ENCODE data around the gene ZNF445.
"Not testable (repeated sequence)": the region's sequence is repeated elsewhere in the genome, so short reads cannot be mapped to it uniquely, and the experiment has no call there.

ZNF445 gene

DNA sequence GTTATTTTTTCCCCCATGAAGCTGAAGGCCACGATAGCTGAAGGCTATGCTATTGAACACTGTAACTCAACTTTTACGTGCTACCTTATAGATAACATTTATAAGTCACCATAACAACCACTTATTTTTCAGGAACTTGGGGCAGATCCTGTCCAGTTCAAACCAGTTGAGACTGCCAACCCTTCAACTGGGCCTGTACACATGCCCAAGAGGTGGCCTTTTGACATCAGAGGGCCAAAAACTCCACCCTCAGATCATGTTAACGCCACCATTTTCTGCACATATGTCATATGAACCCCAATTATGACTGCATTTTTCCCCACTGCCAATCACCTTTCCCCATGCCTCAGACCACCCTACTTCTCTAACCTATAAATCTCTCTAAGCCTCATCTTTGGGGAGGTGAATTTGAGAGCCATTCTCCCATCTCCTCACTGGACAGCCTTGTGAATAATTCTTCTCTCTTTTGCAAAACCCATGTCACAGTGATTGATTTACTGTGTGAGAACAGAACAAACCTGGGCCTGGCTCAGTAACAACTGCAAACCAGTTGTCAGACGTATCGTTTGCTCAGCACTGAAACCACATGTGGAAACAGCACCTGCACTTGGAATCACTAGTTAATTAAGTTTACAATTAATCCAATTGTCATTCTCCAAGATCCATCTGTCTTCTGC, 42.5 kb downstream of the ZNF445 start:
- no peak for DNase-seq (ENCODE audit: low read depth)

DNA sequence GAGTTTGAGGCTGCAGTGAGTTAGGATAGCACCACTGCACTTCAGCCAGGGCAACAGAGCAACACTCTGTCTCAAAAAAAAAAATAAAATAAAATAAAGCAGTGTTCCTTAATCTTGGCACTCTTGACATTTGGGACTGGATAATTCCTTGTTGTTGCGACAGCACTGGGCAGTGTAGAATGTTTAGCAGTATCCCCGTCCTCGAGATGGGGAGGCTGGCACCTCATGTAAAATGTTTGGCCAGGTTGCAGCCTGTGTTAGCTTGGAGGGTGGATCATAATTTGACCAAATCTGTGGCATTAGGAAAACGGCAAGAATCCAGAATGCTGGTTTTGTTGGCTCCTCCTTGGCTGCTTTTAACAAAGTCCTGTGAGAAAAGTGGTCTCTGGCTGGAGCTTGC, 47.0 kb downstream of the ZNF445 start:
- DNase-seq (ENCODE audit: low read depth) = no peak

DNA sequence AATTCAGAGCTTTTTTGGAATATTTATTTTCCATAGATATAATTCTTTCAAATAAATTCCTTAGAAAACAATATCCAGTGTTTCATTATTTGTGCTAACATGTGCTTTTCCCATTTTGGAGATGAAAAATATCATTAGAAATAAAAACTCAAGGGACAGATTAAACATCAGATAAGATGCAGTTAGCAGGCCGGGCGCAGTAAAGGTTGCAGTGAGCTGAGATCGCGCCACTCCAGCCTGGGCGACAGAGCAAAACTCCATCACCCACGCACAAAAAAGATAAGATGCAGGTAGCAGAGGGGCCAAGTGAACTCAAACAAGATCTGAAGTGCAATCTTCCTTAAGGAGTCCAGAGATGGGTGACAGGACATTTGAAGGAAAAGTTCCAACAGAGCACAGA, 48.0 kb downstream of the ZNF445 start:
- DNase-seq (ENCODE audit: low read depth) = no peak

DNA sequence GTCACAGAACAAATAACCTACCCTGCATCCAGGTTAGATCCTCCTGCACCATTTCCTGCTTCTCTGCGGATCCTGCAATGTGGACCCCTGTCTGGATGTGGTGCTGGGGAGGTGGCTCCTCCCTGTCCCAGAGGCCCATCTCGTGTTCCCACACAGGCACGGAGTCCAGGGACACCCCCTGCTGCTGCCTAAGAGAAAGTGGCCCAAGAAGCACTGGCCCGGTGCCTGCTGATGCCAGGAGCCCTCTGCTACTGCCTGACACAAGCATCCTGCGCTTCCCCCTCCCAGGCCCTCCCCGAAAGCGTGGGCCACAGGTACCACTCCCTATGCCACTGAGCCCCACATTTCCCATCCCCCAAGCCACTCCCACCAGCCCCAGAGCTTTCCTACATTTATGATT, 48.6 kb downstream of the ZNF445 start:
- DNase-seq (ENCODE audit: low read depth) = no peak

DNA sequence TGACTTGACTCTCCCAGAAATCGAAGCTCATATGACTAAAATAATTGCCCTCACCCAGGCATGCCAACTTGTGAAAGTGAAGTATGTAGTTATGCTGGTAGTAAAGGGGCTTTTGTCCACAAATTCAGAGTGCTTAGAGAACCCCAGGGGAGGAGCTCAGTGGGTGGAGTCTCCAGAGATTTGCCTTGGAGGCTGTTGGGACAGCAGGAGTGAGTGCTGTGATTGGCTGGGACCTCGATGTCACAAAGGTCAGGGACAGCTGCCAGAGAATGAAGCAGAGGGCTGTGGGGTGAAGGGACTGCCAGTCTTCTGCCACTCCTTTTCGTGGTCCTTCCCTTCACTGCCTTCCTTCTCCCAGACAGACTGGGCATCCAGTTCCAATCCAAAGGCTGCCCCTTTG, 49.8 kb downstream of the ZNF445 start:
- no peak for DNase-seq (ENCODE audit: low read depth)

DNA sequence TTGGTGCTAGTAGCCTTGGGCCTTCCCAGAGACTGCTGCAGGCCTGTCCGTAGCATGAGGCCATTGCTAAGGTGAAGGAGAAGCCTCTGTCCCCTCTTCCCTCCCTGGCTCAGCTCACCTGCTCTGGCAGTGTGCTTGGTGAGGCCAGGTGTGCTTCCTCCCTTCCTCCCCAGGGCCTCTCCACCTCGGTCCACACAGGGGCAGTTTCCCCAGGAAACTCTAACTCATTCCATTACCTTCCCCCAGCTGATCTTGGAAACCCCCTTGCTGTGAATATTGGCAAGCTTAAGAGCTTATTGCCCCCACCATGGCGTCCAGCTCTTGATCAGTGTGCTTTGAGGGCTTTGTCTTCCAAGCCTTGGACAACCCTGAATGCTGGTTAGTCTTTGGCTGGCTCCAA, 52.7 kb downstream of the ZNF445 start:
- no peak for DNase-seq (ENCODE audit: low read depth)

DNA sequence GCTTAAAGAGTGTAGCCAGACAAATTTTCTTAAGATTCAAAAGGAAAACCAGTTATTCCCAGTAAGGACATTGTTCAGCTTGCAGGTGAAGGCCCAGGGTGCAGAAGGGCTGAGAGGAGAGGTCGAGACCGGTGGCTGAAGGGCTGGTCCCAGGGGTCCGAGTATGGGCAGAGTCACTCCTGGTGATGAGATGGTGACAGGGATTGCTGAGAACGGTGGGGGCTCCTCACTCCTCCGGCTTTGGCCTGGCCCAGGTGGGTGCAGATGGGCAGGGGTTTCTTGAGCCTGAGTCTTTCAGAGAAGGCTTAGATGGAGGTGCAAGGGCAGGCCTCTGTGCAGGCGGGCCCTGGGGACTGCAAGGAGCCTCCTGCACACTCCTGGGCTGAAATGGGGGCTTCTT, 56.2 kb downstream of the ZNF445 start:
- no peak for DNase-seq (ENCODE audit: low read depth)

DNA sequence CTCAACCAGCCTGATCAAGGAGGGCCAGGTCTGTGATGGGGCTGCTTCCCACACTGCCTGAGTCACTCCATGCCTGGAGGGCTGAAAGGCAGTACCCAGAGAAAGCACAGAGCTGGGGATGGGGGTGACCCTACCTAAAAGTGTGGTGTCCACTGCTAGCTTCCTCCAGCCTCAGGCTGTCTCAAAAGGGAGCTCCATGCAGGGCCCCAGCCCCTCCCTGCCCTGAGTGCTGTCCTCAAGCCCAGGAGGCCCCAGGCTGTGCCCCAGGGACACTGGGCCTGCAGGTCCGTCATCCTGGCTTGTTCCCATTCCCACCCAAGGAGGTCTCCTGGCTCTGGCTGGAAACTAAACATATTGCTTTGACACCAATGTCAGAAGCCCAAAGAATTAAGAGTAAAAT, 56.8 kb downstream of the ZNF445 start:
- no peak for DNase-seq (ENCODE audit: low read depth)

DNA sequence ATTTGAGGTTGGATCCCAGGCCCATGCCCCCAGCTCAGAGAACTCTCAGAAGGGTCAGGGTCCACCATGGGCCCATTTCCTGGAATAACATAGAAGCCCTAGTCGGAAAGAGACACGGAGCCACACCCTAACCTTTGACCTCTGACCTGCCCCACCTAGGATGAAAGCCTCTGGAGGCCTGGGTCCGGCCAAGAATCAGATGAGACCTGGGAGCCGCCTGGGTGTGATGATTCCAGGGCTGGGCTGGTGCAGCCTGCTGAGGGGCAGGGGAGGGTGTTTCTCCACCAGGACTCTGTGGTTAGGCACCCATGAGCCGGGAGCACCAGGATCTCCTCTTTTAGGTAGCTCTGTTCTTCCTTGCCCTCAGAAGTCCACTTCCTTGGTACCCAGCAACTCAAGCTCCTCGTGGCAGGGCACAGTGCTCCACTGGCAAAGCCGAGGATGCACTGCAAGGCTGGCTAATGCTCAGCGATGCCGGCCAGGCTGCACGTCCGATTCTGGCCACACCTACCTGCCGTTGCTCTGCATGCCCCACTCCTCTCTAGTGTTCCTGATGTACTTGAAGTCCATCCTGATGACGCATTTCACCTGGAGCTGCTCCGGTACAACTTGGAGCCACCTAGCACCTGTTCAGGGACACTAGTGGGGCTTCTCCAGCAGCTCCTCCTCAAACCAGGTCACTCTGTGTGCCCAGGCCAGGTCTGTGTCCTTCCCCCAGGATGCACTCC, 57.4 kb downstream of the ZNF445 start:
- DNase-seq (ENCODE audit: low read depth) = no peak

DNA sequence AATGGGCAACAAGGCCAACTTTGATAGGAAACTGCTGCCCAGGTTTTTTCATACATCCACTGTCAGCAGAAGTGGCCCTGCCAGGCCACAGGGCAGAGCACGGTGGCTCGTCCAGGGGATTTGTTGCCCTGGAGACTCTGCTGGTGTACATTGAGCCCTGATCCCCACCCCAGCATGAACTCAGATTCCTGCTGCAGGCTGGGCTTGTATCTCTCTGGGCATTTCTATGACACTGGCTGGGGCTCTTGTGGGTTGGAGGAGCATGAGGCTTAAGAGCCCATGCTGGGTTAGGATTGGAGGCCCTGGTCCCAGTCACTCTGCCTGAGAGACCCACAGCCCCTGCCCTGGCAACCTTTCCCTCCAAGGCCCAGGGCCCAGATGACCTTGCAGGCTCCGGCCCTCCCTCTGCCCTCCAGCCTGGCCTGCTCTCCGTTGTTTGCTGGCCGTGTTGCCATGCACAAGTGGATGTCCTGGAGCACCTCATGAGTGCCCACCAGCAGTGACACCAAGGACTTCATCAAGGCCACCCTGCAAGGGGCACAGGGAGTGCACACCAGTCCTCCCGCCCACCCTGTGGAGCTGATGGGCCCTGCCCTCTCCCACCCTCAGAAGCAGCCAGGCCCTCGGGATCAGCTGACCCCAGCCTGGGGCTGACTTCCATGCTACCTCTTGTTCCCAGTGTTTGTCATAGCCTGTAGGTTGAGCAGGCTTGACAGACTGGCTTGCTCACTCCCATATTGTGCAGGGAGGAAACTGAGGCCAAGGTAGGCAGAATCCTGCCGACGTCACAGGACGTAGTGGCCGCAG, 58.2 kb downstream of the ZNF445 start:
- DNase-seq (ENCODE audit: low read depth) = no peak

DNA sequence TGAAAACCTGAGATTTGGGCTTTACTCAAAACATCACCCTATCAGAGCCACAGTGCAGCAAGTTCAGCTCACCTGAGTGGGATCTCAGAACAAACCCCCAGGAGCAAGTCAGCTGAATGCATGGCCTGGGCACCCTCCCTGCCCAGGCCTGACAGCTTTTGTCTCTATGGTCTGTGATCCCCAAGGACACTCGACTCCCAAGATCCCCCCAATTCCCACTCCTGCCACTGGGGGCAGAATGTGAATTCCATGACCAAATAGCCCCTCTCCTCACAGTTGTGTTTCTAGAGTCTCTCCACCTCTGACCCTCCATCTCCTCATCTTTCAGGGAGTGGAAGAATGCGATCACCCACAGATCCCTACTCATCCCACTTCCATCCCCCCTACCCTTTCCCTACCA, 58.9 kb downstream of the ZNF445 start:
- DNase-seq (ENCODE audit: low read depth) = no peak

DNA sequence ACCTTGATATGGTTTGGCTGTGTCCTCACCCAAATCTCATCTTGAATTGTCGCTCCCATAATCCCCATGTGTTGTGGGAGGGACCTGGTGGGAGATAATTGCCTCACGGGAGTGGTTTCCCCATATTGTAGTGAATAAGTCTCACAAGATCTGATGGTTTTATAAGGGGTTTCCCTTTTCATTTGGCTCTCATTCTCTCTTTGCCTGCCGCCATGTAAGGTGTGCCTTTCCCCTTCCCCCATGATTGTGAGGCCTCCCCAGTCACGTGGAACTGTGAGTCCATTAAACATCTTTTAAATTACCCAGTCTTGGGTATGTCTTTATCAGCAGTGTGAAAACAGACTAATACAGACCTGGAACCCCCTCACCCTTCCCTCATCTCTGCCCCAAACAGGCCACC, 59.4 kb downstream of the ZNF445 start:
- DNase-seq (ENCODE audit: low read depth) = not testable (repeated sequence)

DNA sequence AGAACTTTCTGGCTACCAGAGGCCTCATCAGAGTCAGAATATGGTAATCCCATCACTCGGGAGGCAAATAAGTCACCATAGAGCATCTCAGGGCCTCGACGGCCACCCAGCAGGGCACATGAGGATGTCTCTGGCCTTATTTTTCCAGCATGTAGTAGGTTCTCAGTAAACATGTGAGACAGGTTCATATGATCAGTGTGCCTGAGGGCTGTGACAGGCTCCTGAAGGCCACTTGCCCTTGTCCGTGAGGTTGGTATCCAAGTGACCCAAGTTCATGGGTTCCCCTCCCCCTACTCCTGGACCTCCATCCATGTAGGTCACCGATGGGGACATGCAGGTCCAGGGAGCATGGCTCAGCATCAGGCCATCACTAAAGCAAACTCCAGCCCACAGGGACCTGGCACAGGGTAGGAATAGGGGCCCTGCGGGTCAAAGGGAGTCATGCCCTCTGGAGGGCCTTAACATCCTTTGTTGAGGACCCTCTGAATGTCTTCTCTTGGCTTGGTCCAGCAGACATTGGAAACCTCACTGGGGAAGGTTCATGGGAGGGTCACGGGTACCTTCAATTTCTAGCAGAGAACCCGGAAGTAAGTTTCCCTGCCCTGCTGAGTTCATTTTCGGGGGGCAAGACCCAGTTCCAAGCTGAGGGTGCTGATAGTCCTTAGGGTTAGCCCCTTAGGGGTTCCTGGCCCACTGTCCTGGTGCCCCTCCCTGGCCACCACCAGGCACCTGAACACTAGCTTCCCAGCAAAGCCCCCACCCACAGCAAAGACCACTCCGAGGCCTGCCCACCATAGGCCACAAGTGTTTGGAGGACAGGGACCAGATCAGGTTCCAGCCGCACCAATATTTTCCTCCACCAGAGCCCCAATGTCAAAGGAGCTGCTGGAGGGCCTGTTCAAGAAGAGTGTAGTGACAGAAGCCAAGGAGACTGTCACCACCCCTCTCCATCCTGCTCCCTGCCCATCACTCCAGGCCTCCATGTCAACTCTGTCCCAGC, 61.1 kb downstream of the ZNF445 start:
- DNase-seq (ENCODE audit: low read depth) = no peak

DNA sequence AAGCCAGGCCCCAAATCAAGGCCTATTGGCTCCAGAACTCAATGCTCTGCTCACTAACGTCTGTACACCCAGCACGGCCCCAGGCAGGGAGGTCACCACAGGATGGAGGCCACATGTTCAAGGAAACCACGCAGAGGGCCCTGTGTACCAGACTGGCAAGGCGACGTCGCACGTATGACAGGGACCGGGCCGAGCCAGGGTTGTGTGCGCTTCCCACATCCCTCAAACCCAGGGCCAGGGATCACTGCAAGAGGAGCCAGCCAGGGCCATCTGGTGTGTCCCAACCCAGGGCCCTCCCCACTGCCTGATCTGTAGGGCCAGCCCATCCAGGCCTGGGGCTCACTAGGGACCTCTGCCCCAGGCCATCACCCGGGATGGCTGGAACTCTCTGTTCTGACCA, 62.0 kb downstream of the ZNF445 start:
- DNase-seq (ENCODE audit: low read depth) = no peak

DNA sequence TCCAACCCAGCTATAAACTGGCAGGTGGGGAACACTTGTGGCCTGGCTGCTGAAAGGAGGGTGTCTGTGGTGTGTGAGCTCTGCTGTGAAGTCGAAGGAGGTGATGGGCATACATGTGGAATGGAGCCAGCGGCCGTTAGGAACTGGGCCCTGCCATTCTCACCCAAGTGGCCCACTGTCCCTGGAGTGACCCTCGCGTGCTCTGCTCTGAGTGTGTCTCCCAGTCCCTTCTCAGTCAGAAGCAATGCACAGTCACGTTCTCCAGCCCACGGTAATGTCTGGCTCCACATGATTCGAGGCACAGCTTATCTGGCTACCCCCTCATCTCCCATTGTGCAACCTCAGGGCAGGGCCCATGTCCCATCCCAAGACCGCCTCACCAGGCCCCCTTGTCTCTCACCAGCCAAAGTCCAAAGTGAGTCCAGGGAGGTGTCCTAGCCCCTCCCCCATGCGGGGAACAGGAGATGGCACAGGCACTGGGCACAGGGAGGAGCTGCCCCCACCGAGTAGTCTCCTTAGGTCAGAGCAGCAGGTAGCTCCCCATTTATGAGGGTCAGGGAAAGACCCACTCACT, 62.9 kb downstream of the ZNF445 start:
- no peak for DNase-seq (ENCODE audit: low read depth)

DNA sequence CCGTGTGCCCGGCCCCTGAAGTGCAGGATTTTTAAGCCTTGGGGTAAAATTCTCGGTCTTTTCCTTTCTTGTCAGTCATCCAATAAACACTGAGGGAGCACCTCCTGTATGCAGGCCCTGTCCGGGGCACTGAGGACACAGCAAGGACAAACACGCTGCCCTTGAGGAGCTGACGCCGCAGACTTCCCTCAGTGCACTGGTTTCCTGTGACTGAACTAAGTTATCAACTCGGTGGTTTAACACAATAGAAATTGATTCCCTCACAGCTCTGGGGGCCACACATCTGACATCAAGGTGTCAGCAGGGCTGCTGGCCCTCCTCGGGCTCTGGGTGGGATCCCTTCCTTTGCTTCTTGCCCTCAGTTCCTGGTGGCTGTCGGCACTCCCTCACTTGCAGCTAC, 65.1 kb downstream of the ZNF445 start:
- no peak for DNase-seq (ENCODE audit: low read depth)

DNA sequence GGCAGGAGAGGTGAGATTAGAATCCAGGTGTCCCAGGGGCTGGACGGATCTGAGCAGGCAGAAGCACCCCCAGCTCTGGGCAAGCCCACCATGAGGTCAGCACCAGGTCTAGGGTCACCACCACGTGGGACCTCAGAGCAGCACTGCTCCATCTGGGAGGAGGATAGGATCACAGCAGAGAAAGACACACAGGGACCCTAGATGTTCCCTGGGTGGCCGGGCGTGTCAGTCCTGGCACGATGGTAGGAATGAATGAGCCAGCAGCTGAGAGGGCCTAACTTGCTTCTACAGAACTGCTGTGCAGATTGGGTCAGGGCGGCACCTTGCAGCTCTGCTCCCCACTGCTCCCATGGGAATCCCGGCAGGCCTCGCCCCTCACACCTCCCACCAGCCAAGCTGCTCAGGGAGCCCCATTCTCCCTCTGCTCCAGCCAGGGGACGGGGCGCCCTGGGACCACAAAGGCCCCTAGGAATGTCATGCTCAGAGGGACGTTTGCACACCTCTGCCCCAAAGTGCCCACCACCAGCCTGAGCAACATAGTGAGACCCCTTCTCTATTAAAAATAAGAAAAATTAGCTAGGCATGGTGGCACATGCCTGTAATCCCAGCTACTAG, 66.3 kb downstream of the ZNF445 start:
- no peak for DNase-seq (ENCODE audit: low read depth)

DNA sequence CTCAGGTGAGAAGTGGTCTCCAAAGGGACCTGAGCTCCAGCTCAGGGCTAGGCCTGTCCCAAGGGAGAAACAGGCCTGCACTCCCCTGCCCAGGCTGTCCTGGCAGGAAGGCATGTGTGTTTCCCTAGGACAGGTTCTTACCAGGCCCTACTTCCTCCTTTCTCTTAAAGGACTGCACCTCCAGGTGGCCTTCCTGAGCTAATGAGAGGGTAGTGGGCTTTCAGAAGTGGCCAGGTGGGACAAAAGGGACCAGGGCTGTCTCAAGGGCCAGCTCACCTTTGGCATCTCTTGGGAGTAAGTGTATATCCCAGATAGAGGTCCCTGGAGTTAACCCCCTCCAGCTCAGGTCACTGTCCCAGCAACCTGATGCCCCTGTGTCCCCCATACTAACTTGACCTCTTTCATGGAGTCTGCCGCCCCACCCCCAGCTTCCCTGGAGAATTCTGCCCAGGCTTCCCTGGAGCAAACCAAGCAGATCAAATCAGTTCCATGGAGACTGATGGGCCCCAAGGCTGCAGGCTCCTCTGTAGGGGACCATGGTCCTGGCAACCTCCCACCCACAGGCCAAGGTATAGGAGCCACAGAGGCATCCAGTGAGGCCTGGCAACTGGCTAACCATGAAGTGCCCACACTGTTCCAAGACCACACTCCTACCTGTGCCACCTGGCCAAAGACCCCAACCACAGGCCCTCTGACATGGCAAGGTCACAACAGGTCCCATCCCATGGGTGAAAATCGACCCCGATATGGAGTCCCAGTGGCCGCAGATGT, 67.6 kb downstream of the ZNF445 start:
- no peak for DNase-seq (ENCODE audit: low read depth)

DNA sequence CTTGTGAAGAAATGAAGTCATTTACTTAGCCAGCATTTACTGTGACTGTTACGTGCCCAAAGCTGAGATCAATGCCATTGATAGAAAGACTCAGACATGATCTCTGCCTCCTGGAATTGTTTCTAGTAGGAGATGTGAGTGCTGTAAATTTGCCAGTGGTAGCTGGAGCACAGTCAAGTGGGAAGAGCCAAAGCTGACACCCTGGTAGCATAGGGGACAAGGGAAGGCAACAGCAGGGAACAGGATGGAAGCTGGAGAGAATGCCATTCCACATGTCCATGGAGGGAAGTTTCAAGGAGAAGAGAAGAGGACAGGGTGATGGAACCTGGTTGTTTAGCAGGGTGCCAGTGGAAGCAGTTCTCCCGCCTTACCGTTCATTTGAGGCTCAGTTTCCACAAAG, 74.9 kb downstream of the ZNF445 start:
- no peak for DNase-seq (ENCODE audit: low read depth)

DNA sequence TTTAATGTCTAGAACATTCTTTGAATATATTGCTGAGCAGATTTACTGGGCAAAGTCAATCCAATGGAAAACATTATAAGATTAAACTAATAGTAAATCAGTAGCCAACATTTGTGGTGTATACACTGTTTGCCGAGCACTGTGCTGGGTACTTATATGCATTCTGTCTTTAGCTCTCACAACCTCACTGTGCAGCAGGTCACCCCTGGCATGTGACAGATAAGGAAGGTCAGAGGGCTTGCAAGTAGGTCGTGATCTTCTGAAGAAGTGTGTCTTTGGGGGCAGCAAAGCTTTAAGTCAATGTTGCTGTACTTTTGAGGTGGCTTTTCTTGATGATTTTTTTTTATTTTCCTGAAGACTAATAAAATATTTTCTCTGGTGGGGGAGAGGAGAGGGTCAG, 76.7 kb downstream of the ZNF445 start:
- no peak for DNase-seq (ENCODE audit: low read depth)

Data from stimulated activated CD8-positive, alpha-beta memory T cell treated with anti-CD3 and anti-CD28 coated beads, Interleukin-12 subunit alpha, Interleukin-12 subunit beta, amount 100 ng/mL, for 1 hour (primary cell).